ENCODE data around the gene ATRAID.

The ATRAID gene

DNA sequence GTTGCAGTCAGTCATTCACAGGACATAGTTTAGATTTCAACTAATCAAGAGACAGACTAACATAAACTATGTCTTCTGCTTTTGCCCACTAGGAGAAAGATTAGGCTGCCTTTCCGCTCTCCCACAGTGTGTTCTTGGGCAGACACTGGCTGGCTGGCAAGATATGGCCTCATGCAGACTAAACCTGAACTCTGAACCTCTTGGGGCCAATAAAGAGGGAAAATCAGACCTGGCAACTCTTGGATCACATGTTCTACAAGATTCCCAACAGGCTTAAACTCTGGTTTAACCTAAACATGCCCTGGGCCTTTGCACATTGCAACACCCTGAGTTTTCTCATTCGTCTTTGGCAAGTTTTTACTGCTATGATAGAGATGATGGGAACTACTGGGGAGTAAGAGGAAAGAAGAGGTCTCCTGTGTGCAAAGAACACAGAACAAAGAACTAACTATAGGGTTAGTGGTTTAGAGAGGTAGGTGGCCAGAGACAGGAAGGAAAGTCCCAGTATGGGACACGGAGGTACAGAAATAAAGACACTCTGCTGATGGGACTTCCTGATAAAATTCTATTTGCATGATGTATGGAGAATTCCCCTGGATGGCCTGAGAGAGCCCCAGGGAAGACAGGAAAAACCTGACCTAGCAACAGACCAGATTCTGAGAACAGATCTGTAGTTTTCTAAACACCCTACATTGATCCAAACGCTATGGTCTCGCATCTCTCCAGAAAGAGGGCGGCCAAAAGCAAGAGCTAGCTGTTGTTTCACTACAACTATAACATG, 2.0 kb upstream of the ATRAID start:
- Histone ChIP-seq H3K27ac (ENCODE audit: low read depth, low read length, poor library complexity, severe bottlenecking) (peak overlapping the region; percentile 49), H3K9me2 (ENCODE audit: low read depth, low read length) (no peaks in the 10 kb centered on the region), H3K4me1 (ENCODE audit: insufficient read depth, low read length, severe bottlenecking) (peaks cover 30% of the 10 kb centered on the region), H3K36me3 (ENCODE audit: insufficient read depth, low read length) (peaks cover 45% of the 10 kb centered on the region; the same call in 1 of the 2 replicates), H3K9ac (ENCODE audit: low read length) (no peak overlapping the region), H3F3A (ENCODE audit: insufficient read depth, low read length) (no peaks in the 10 kb centered on the region), H3K79me2 (ENCODE audit: insufficient read depth, low read length) (no peaks in the 10 kb centered on the region), H3K9me3 (ENCODE audit: low read length) (no peaks in the 10 kb centered on the region), H4K20me1 (ENCODE audit: insufficient read depth, low read length) (no peaks in the 10 kb centered on the region), H2AFZ (ENCODE audit: low read length) (no peak overlapping the region), H3K27me3 (ENCODE audit: insufficient read depth, low read length) (no peaks in the 10 kb centered on the region), H3K4me3 (ENCODE audit: low read depth, low read length, poor library complexity, severe bottlenecking) (no peak overlapping the region), H3K4me2 (ENCODE audit: low read length) (0 out of 2 replicates have a peak overlapping the region, but pooled peaks have one; percentile 23)
- TF ChIP-seq, protein P1, sequence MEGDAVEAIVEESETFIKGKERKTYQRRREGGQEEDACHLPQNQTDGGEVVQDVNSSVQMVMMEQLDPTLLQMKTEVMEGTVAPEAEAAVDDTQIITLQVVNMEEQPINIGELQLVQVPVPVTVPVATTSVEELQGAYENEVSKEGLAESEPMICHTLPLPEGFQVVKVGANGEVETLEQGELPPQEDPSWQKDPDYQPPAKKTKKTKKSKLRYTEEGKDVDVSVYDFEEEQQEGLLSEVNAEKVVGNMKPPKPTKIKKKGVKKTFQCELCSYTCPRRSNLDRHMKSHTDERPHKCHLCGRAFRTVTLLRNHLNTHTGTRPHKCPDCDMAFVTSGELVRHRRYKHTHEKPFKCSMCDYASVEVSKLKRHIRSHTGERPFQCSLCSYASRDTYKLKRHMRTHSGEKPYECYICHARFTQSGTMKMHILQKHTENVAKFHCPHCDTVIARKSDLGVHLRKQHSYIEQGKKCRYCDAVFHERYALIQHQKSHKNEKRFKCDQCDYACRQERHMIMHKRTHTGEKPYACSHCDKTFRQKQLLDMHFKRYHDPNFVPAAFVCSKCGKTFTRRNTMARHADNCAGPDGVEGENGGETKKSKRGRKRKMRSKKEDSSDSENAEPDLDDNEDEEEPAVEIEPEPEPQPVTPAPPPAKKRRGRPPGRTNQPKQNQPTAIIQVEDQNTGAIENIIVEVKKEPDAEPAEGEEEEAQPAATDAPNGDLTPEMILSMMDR (IDR thresholded peaks at IDR 0.05; ENCODE audit: low read length), result no peak
- no peak for TF ChIP-seq EZH2 (IDR thresholded peaks at IDR 0.05; ENCODE audit: borderline replicate concordance, low read length)

DNA sequence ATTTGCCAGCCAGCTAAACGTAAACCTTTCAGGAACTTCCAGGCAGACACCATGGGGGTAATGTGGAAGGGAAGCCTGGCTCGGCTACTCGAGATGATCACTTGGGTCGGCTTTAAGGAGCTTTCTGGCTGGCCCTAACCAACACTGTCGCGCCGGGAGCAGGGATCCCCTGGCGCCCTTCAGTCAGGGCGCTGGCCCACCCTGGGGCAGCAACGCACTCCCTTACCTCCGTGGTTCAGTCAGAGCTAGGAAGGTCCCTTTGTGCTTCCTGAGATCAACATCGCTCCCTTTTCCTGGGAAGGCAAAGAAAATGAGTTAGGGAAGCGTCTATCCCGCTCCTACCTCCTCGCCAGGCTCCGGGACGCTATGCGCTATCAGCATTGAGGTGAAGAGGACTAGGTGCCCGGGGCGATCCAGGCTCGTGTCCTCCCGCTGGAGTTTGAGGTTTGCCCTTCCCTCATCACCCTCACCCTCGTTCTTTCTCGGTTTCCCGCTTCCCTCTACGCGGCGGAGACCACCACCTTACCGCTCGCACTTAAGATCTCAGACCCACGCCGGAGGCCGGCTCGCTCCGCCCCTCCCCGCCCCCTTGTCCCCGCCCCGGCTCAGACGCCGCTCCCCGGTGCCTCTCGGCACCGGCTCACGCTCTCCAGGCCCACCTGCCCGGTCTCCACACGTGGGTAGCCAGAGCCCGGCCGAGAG, 449 bp upstream of the ATRAID start:
- peak overlapping the region; percentile 24; the same call in 1 of the 2 replicates for H2AFZ ChIP-seq (ENCODE audit: low read length)

DNA sequence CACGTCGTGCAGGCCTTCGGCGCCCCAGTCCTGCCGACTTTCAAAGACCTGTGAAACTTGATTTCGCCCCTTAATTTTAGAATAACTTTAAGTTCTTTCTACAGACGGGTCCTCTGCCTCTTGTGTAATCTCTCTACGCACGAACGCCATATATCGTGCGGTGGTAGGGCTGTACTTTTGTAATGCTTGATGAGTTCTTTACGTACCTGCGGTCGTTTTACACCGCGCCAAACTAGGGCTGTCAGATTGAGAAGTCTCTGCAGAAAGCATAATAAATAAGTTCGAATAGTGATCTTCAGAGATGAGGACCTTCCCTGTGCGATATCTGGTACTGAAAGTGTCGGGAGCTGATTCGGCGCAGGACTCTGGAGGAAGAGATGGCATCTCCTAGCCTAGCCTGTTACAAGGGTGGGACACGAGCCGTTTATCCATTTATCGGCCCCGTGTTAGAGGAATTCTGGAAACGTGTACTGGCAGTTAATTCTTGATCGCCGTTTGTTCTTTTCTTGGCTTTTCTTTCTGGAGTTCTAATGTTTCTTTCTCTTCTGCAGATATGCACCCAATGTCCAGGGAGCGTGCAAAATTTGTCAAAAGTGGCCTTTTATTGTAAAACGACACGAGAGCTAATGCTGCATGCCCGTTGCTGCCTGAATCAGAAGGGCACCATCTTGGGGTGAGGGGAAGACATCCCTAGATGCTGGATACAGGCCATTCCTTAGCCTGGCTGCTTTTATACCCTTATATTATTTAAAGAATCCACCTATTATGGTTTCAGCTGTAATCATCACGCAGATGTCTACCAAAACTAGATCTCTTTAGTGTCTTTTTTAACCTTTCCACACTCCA, 1.0 kb downstream of the ATRAID start:
- Histone ChIP-seq H3K79me2 (ENCODE audit: insufficient read depth, low read length) (peaks cover 5% of the 10 kb centered on the region), H3K27me3 (ENCODE audit: insufficient read depth, low read length) (no peaks in the 10 kb centered on the region), H3K4me1 (ENCODE audit: insufficient read depth, low read length, severe bottlenecking) (peaks cover 38% of the 10 kb centered on the region), H3K27ac (ENCODE audit: low read depth, low read length, poor library complexity, severe bottlenecking) (peak overlapping the region; percentile 80), H2AFZ (ENCODE audit: low read length) (no peak overlapping the region), H4K20me1 (ENCODE audit: insufficient read depth, low read length) (no peaks in the 10 kb centered on the region), H3K4me2 (ENCODE audit: low read length) (peak overlapping the region; percentile 81), H3K9me3 (ENCODE audit: low read length) (no peaks in the 10 kb centered on the region), H3K9me2 (ENCODE audit: low read depth, low read length) (no peaks in the 10 kb centered on the region), H3F3A (ENCODE audit: insufficient read depth, low read length) (no peaks in the 10 kb centered on the region), H3K4me3 (ENCODE audit: low read depth, low read length, poor library complexity, severe bottlenecking) (peak overlapping the region; percentile 91), H3K36me3 (ENCODE audit: insufficient read depth, low read length) (peaks cover 37% of the 10 kb centered on the region), H3K9ac (ENCODE audit: low read length) (peak overlapping the region; percentile 97)
- TF ChIP-seq EZH2 (IDR thresholded peaks at IDR 0.05; ENCODE audit: borderline replicate concordance, low read length), result no peak
- TF ChIP-seq, protein P1 (IDR thresholded peaks at IDR 0.05; ENCODE audit: low read length), result no peak

More for the DNA sequence above, 449 bp upstream of the ATRAID start:
- no peaks in the 10 kb centered on the region for H3K9me2 ChIP-seq (ENCODE audit: low read depth, low read length)
- no peaks in the 10 kb centered on the region for H3K79me2 ChIP-seq (ENCODE audit: insufficient read depth, low read length)
- peak overlapping the region; percentile 97 for H3K9ac ChIP-seq (ENCODE audit: low read length)
- no peaks in the 10 kb centered on the region for H4K20me1 ChIP-seq (ENCODE audit: insufficient read depth, low read length)
- H3K4me1 ChIP-seq (ENCODE audit: insufficient read depth, low read length, severe bottlenecking), result peaks cover 30% of the 10 kb centered on the region
- H3K4me3 ChIP-seq (ENCODE audit: low read depth, low read length, poor library complexity, severe bottlenecking), result peak overlapping the region; percentile 91
- H3K27me3 ChIP-seq (ENCODE audit: insufficient read depth, low read length), result no peaks in the 10 kb centered on the region
- H3K36me3 ChIP-seq (ENCODE audit: insufficient read depth, low read length), result peaks cover 41% of the 10 kb centered on the region
- no peaks in the 10 kb centered on the region for H3F3A ChIP-seq (ENCODE audit: insufficient read depth, low read length)
- H3K9me3 ChIP-seq (ENCODE audit: low read length), result no peaks in the 10 kb centered on the region
- TF ChIP-seq EZH2 (IDR thresholded peaks at IDR 0.05; ENCODE audit: borderline replicate concordance, low read length), result no peak
- TF ChIP-seq, protein P1 (IDR thresholded peaks at IDR 0.05; ENCODE audit: low read length), result no peak
- peak overlapping the region; percentile 81 for H3K4me2 ChIP-seq (ENCODE audit: low read length)
- peak overlapping the region; percentile 40 for H3K27ac ChIP-seq (ENCODE audit: low read depth, low read length, poor library complexity, severe bottlenecking)
